Retinal pigment epithelial cell (primary cell): ENCODE measurements around the gene NMUR2.

Source experiments
- DNase-seq: peaks from one replicate; pipeline ENCODE4 v3.0.0-alpha.2; 2010; ENCODE audit warnings: low read depth
- H3K4me3 ChIP-seq: 2 replicates; pipeline ENCODE4 v1.5.1; 2011; ENCODE audit warnings: mild to moderate bottlenecking, low read length, control low read depth, moderate library complexity
- CTCF ChIP-seq: conservative IDR thresholded peaks from 2 replicates; pipeline ENCODE4 v1.5.1; 2011; ENCODE audit warnings: low read depth, low read length, control low read depth, inconsistent platforms

Gene NMUR2

GRCh38 chr5:152374711-152375275 is 30.3 kb downstream of the NMUR2 start:
- no peak overlapping the region for H3K4me3 ChIP-seq
- TF ChIP-seq CTCF = no peak
- DNase-seq = no peak

- TF ChIP-seq CTCF = no peak
- no peak overlapping the region for H3K4me3 ChIP-seq
- no peak for DNase-seq
Measured at GRCh38 chr5:152372875-152373274, 32.2 kb downstream of the NMUR2 start.

DNA sequence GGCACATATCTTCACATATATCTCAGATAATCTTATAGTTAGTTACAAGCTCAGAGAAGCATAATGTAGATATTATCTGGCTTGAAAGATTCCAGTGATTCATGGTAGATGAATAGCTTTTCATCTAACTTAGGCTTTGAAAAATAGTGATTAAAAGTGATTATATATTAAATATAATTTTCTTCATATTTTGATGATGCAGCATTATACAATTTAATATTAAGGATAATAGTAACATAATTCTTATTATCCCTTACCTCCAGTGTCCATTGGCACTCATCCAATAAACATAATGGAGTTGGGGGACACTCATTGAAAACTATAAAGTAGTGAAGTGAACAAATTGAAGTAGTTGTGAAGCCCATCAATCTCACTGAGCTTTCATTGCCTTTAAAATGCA is 35.8 kb downstream of the NMUR2 start:
- no peak for TF ChIP-seq CTCF
- DNase-seq = no peak
- no peak overlapping the region for H3K4me3 ChIP-seq

GRCh38 chr5:152367554-152367953 is 37.5 kb downstream of the NMUR2 start:
- no peak overlapping the region for H3K4me3 ChIP-seq
- DNase-seq = no peak
- TF ChIP-seq CTCF = no peak

DNA sequence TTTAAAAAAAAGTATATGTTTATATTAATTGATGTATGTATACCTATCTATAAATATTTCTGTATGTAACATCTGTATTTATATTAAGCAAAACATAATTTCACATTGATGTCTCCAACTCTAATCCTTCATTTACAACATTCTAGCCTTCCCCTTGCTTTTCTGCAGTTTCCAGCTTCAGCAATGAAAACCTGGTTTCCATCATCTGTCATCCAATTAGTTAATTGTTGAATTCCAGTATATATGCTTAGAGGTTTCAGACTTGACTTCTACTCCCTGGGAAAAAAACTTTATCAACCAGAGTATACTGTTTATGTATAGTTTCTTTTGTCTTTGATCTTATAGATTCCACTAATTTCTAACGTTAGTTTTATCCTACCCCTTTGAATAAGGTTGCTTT is 38.4 kb downstream of the NMUR2 start:
- H3K4me3 ChIP-seq = no peak overlapping the region
- no peak for TF ChIP-seq CTCF
- DNase-seq = no peak

GRCh38 chr5:152364899-152365298 is 40.2 kb downstream of the NMUR2 start:
- no peak overlapping the region for H3K4me3 ChIP-seq
- no peak for TF ChIP-seq CTCF
- DNase-seq = no peak

GRCh38 chr5:152364172-152364571 is 40.9 kb downstream of the NMUR2 start:
- H3K4me3 ChIP-seq = no peak overlapping the region
- no peak for DNase-seq
- no peak for TF ChIP-seq CTCF
